Immature natural killer cell (primary cell): Measurements from ENCODE around the gene CDC42SE2. TPM values are rescaled to one million over a fixed set of nuclear protein-coding genes. Genes with fewer than 3 reads are reported as not detected.
A peak's percentile ranks its signal among the peaks of the same experiment; 100 is the strongest.

Experiments
- DNase-seq, 3 donors: peaks; one replicate each; pipeline ENCODE4 v3.0.0; 2022; ENCODE audit warnings: mixed read lengths in 1 of 3
- H3K27ac Mint-ChIP-seq, 6 donors: one replicate each; pipeline ENCODE4 v1.8.0; 2020; ENCODE audit warnings: mixed read lengths in 6 of 6, mild to moderate bottlenecking in 5 of 6, inconsistent platforms in 4 of 6, moderate library complexity in 3 of 6
- H3K27me3 Mint-ChIP-seq, 3 donors: one replicate each; pipeline ENCODE4 v1.8.0; 2020 to 2021; ENCODE audit warnings: low read depth in 3 of 3, mild to moderate bottlenecking in 3 of 3, mixed read lengths in 3 of 3, moderate library complexity in 3 of 3, inconsistent platforms in 1 of 3
- H3K36me3 Mint-ChIP-seq, 3 donors: one replicate each; pipeline ENCODE4 v1.8.0; 2020; ENCODE audit warnings: mixed read lengths in 3 of 3, inconsistent platforms in 2 of 3, mild to moderate bottlenecking in 2 of 3
- H3K4me1 Mint-ChIP-seq, 2 donors: one replicate each; pipeline ENCODE4 v1.8.0; 2020; ENCODE audit warnings: inconsistent platforms in 2 of 2, mild to moderate bottlenecking in 2 of 2, mixed read lengths in 2 of 2, moderate library complexity in 1 of 2
- H3K4me3 Mint-ChIP-seq, 5 donors: one replicate each; pipeline ENCODE4 v1.8.0; 2020; ENCODE audit warnings: mild to moderate bottlenecking in 5 of 5, mixed read lengths in 5 of 5, inconsistent platforms in 3 of 5, moderate library complexity in 3 of 5
- H3K9me3 Mint-ChIP-seq, 6 donors: one replicate each; pipeline ENCODE4 v1.8.0; 2020; ENCODE audit warnings: mild to moderate bottlenecking in 6 of 6, mixed read lengths in 6 of 6, inconsistent platforms in 4 of 6, moderate library complexity in 3 of 6
- polyA plus RNA-seq, 3 donors: library from polyadenylated mRNA; unstranded; fragments of 300-500 nt; fragmentation: Illumina TruSeq; gene quantifications; one replicate each; pipeline ENCODE4 v1.2.3, GENCODE V29; 2021

The CDC42SE2 gene
- polyA plus RNA-seq, 3 donors from 2014 or later, result 296 to 536 (median 342) TPM

DNA sequence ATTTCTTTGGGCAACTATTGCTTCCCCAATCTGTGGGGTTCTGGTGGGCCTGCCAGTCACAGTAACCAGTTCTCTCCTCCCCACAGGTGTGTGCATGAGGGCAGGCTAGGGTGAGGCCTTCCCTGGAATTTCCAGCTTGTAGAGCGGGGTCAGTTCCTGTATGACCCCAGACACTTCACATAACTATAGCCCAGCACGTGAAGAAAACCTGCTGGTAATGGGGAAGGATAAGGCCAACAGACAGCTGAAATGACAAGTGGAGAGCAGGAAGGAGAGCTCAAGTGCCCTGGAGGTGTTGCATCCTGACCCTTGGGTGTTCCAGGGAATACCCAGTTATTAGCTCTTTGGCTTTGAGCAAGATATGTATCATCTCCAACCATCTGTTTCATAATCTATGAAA is 142.2 kb downstream of the CDC42SE2 start:
- Mint-ChIP-seq H3K36me3 (peaks cover 34 to 49% (median 37%) of the 10 kb centered on the region in 3 donors), H3K4me3 (no peak overlapping the region), H3K27ac (peak overlapping the region in 4 of 6 donors; percentile 34 to 72 (median 62)), H3K27me3 (peaks cover 1 to 24% (median 6%) of the 10 kb centered on the region in 3 donors), H3K9me3 (peaks cover 0 to 5% (median 4%) of the 10 kb centered on the region in 6 donors), H3K4me1 (peaks cover 0 to 4% of the 10 kb centered on the region in 2 donors)
- DNase-seq, result no peak

DNA sequence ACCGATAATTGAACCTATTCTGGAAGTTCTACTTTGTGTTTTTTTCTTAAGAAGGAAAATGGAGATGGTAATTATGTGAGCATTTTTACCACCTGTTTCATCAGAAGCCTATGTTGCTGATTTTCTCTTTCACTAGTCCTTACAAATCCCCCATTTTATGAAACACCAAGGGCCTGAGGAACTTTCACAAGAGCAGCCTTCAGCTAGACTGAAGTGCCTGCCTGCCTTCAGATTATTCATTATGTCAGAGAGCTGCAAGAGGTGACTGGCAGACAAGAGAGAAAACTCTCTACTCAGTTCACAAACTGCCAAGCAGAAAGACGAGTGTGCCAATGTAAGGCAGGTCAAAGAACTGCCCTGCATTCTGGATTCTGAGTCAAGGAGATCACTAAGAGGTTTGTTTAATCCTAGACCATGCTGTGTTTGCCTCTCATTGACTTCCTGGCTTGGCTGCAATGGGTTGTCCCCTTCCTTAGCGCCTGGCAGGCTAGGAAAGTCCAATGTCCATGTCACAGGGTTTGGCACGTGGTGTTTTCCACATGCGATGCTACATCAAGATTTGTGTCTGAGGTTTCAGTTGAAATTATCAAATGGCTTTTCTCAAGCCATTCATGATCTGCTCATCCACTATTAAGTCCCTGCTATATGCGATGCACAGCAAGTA is 143.3 kb downstream of the CDC42SE2 start:
- no peak for DNase-seq
- peaks cover 34 to 50% (median 36%) of the 10 kb centered on the region in 3 donors for H3K36me3 Mint-ChIP-seq
- H3K27ac Mint-ChIP-seq, result peak overlapping the region in 2 of 6 donors; percentile 24 to 48
- H3K27me3 Mint-ChIP-seq, result peaks cover 0 to 21% (median 2%) of the 10 kb centered on the region in 3 donors
- peaks cover 0 to 3% (median under 1%) of the 10 kb centered on the region in 6 donors for H3K9me3 Mint-ChIP-seq
- H3K4me1 Mint-ChIP-seq, result peaks cover 0 to 4% of the 10 kb centered on the region in 2 donors
- H3K4me3 Mint-ChIP-seq, result no peak overlapping the region

DNA sequence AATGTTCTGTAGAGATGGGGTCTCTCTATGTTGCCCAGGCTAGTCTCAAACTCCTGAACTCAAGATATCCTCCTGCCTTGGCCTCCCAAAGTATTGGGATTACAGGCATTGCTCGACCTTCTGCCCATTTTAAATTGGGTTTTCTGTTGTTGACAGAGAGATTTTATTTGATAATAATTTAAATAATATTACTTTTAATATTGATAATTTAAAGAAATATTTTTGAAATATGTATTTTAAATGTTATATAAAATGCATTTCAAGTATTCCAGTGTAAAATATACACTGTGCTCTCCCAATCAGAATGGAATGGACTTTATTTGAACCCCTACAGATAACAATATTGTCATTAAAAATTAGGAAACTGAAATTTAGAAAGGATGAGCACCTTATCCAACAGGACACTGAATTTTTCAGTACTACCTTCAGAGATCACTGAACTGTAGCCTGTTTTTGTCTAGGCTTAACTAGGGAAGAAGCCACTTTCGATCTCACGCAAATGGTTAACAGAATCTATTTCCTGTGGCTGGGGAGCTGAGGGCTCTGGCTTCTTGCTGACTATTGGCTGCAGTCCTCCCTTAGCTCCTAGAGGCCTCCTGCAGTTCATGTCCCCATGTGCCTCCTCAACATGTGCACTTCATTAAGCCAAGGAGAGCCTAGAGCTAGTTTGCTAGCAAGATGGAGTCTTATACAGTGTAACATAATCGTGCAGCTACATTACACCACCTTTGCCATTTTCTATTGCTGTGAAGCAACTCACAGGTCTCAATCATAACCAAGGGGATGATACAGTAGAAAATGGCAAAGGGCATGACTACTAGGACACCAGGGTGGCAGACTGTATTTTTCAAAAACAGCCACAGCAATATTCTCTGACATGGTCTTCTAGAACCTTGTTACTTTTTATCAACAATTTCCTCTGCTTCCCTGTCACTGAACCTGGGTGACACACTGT is 150.0 kb downstream of the CDC42SE2 start:
- Mint-ChIP-seq H3K27ac (peak overlapping the region; percentile 56 to 82 (median 75)), H3K36me3 (peaks cover 15 to 16% (median 15%) of the 10 kb centered on the region in 3 donors), H3K9me3 (no peaks in the 10 kb centered on the region), H3K27me3 (peaks cover 1 to 5% (median 3%) of the 10 kb centered on the region in 3 donors), H3K4me3 (no peak overlapping the region), H3K4me1 (peaks cover 23 to 27% of the 10 kb centered on the region in 2 donors)
- DNase-seq, result no peak

DNA sequence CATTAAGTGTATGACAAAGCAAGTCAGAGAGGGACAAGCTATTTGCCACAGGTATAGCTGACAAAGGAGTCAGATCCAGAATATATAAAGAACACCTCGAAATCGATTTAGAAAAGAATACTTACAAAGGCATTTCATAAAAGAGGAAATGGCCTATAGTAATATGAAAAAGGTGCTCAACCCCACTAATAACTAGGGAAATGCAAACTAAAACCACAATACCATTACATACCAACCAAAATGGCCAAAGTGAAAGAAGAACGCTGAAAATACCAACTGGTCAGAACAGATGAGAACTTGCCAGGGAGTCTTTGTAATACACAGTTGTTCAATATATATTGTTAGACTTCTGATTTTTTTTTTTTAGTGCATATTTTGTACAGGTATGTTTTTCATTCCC is 152.9 kb downstream of the CDC42SE2 start:
- peaks cover 0 to 6% (median 0%) of the 10 kb centered on the region in 3 donors for H3K36me3 Mint-ChIP-seq
- H3K27ac Mint-ChIP-seq, result peak overlapping the region in 5 of 6 donors; percentile 4 to 72 (median 55)
- peak overlapping the region in 1 of 5 donors; percentile 44 for H3K4me3 Mint-ChIP-seq
- DNase-seq, result no peak
- no peaks in the 10 kb centered on the region for H3K9me3 Mint-ChIP-seq
- H3K27me3 Mint-ChIP-seq, result peaks cover 1 to 3% (median 3%) of the 10 kb centered on the region in 3 donors
- peaks cover 25 to 37% of the 10 kb centered on the region in 2 donors for H3K4me1 Mint-ChIP-seq

DNA sequence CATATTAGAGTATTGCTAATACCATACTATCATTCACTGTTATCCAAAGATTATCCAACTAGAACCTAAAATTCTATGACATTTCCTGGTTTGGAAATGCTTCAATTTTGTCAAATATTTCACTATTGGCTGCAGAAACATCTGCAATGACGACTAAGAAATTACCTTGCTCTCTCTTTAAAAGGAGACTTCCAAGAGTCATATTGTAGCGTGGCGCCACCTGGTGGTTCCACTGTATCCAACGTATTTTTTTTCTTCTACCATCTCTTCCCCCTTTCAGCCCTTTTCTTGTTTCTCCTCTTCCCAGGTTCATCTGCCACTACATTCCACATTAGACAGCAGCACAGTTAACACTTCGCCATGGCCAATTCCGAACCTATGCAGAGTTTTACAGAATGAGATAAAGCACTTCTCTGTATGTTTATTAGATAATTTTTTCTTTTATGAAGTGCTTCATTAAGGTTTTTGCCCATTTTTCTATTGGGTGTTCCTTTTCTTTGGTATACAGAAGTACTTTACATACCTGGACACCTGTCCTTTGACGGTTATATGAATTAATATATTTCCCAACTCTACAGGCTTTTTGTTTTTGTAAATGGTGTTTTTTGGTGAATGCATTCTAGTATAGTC is 153.5 kb downstream of the CDC42SE2 start:
- DNase-seq, result peak; percentile 53 to 67 (median 64)
- Mint-ChIP-seq H3K9me3 (no peaks in the 10 kb centered on the region), H3K36me3 (peaks cover 0 to 6% (median 0%) of the 10 kb centered on the region in 3 donors), H3K4me1 (peaks cover 25 to 37% of the 10 kb centered on the region in 2 donors), H3K4me3 (peak overlapping the region in 1 of 5 donors; percentile 44), H3K27me3 (peaks cover 1 to 3% (median 3%) of the 10 kb centered on the region in 3 donors), H3K27ac (peak overlapping the region in 5 of 6 donors; percentile 47 to 72 (median 55))

- Mint-ChIP-seq H3K27me3 (peaks cover 1 to 3% (median 3%) of the 10 kb centered on the region in 3 donors), H3K9me3 (no peaks in the 10 kb centered on the region), H3K4me3 (no peak overlapping the region), H3K27ac (no peak overlapping the region), H3K36me3 (peaks cover 0 to 16% (median 0%) of the 10 kb centered on the region in 3 donors), H3K4me1 (peaks cover 19 to 31% of the 10 kb centered on the region in 2 donors)
- no peak for DNase-seq
These were observed 155.0 kb downstream of the CDC42SE2 start for GRCh38 chr5:131418846-131419245.

GRCh38 chr5:131419877-131420276 is 156.0 kb downstream of the CDC42SE2 start:
- Mint-ChIP-seq H3K4me3 (no peak overlapping the region), H3K27ac (peak overlapping the region in 5 of 6 donors; percentile 19 to 64 (median 33)), H3K36me3 (peaks cover 0 to 16% (median 0%) of the 10 kb centered on the region in 3 donors)

DNA sequence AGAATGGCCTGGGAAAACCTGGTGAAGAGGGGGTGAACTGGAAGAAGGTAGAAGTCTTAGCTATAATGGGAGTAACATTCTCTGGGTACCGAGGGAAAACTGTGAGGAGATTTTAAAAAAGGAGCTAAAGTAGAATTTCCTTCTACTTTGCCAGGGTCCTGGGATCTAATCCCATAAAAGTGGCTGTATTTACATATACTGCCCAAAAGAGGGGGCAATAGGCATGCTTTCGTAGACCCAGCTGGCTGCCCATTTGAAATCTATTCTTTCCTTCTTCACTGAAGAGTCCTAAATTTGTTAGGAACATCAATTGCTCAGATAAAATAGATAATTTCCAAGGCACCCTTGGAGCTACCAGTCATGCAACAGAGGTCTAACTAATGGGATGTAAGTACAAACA is 159.2 kb downstream of the CDC42SE2 start:
- Mint-ChIP-seq H3K27me3 (peaks cover 0 to 5% (median 0%) of the 10 kb centered on the region in 3 donors), H3K27ac (peak overlapping the region in 1 of 6 donors; percentile 49), H3K9me3 (no peaks in the 10 kb centered on the region), H3K36me3 (peaks cover 3 to 38% (median 6%) of the 10 kb centered on the region in 3 donors), H3K4me3 (no peak overlapping the region), H3K4me1 (peaks cover 4 to 10% of the 10 kb centered on the region in 2 donors)
- DNase-seq, result no peak

More at GRCh38 chr5:131419877-131420276, 156.0 kb downstream of the CDC42SE2 start:
- no peak for DNase-seq
- Mint-ChIP-seq H3K4me1 (peaks cover 13 to 22% of the 10 kb centered on the region in 2 donors), H3K9me3 (no peaks in the 10 kb centered on the region), H3K27me3 (peaks cover 0 to 3% (median 1%) of the 10 kb centered on the region in 3 donors)

DNA sequence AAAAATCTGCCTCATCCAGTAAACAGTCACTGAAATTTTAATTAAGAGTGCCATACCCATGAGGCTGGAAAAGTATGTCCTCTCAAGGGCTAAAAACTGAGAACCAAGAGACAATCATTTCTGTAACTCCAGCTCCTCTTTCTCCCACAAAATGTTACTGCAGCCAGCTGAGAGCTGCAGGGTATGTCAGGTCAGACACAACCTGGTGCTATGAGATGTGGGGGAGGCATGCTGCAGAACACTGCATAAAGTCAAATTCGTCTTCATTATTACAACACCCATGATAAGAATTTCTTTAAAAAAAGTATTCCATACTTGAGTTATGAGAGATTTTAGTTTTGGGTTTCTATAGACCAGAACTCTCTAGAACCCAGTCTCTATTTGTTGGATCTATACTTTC is 162.2 kb downstream of the CDC42SE2 start:
- peaks cover 10 to 54% (median 11%) of the 10 kb centered on the region in 3 donors for H3K36me3 Mint-ChIP-seq
- DNase-seq, result no peak
- H3K27ac Mint-ChIP-seq, result peak overlapping the region in 2 of 6 donors; percentile 28 to 64
- H3K9me3 Mint-ChIP-seq, result no peaks in the 10 kb centered on the region
- peaks cover 0 to 2% (median 0%) of the 10 kb centered on the region in 3 donors for H3K27me3 Mint-ChIP-seq
- peaks cover 2 to 6% of the 10 kb centered on the region in 2 donors for H3K4me1 Mint-ChIP-seq
- no peak overlapping the region for H3K4me3 Mint-ChIP-seq

- Mint-ChIP-seq H3K9me3 (no peaks in the 10 kb centered on the region), H3K4me3 (no peak overlapping the region), H3K27me3 (peaks cover 0 to 5% (median 0%) of the 10 kb centered on the region in 3 donors), H3K27ac (peak overlapping the region in 2 of 6 donors; percentile 35 to 64), H3K36me3 (peaks cover 19 to 53% (median 22%) of the 10 kb centered on the region in 3 donors), H3K4me1 (peaks cover 1 to 6% of the 10 kb centered on the region in 2 donors)
- DNase-seq, result no peak
These were observed 166.9 kb downstream of the CDC42SE2 start for GRCh38 chr5:131430794-131431193.

- H3K36me3 Mint-ChIP-seq, result peaks cover 17 to 47% (median 22%) of the 10 kb centered on the region in 3 donors
- H3K9me3 Mint-ChIP-seq, result no peaks in the 10 kb centered on the region
- peak overlapping the region in 1 of 6 donors; percentile 64 for H3K27ac Mint-ChIP-seq
- no peak overlapping the region for H3K4me3 Mint-ChIP-seq
- H3K4me1 Mint-ChIP-seq, result peaks cover 1 to 6% of the 10 kb centered on the region in 2 donors
- peaks cover 0 to 5% (median 0%) of the 10 kb centered on the region in 3 donors for H3K27me3 Mint-ChIP-seq
- DNase-seq, result no peak
These were observed 167.9 kb downstream of the CDC42SE2 start for GRCh38 chr5:131431794-131432193.

DNA sequence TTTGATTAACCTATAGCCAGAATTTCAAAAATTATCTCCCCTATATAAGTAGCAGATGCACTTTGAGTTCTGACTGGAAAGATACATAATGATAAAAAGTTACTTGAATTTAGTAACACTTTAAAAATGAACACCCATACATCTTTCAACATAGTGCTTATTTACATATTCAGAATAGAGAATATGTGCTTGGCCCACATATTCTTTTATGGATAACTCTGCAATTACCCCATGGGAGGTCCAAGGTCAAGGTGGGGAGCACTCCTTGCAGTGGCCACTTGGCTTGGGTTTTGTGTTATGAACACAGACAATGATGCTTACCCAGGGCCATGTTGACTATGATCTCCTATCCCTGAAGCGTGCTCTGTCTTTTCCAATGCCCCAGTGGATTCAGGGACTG is 169.3 kb downstream of the CDC42SE2 start:
- no peak for DNase-seq
- Mint-ChIP-seq H3K4me3 (no peak overlapping the region), H3K36me3 (peaks cover 16 to 54% (median 28%) of the 10 kb centered on the region in 3 donors), H3K9me3 (no peaks in the 10 kb centered on the region), H3K27me3 (peaks cover 0 to 3% (median 0%) of the 10 kb centered on the region in 3 donors), H3K4me1 (peaks cover 1 to 6% of the 10 kb centered on the region in 2 donors), H3K27ac (peak overlapping the region in 1 of 6 donors; percentile 2)

DNA sequence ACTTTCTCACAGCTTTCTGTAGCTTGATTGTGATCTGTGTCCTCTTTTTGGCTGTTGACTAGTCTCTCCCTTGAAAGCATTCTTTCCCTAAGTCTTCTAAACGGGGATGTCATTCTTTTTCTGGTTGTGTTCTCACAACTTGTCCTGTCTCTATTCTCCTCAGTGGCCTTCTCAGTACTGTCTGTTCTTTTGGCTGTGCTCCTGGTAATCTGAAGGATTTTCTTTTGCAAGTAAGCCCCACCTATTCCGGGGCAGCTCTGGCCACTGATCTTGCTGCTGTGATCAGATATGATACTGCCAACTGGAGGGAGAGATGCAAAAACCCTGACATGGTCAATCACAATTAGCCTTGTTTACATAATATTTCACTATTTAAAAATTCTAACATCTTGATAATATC is 172.2 kb downstream of the CDC42SE2 start:
- peak overlapping the region in 4 of 6 donors; percentile 2 to 58 (median 20) for H3K27ac Mint-ChIP-seq
- no peak overlapping the region for H3K4me3 Mint-ChIP-seq
- H3K27me3 Mint-ChIP-seq, result peaks cover 0 to 3% (median 0%) of the 10 kb centered on the region in 3 donors
- H3K36me3 Mint-ChIP-seq, result peaks cover 22 to 57% (median 35%) of the 10 kb centered on the region in 3 donors
- H3K9me3 Mint-ChIP-seq, result no peaks in the 10 kb centered on the region
- DNase-seq, result no peak
- H3K4me1 Mint-ChIP-seq, result peaks cover 0 to 3% of the 10 kb centered on the region in 2 donors
